HG02642 (cell line): ENCODE data around the gene SLC6A12.

Experiments
- ATAC-seq: cut with Tn5 transposase; IDR thresholded peaks from one replicate; pipeline ENCODE4 v1.9.1; 2021; ENCODE audit warnings: mild to moderate bottlenecking; ENCODE audit not compliant: unreplicated experiment, poor library complexity

Gene SLC6A12

GRCh38 chr12:168763-169525, 45.0 kb downstream of the SLC6A12 start:
- ATAC-seq, result no peak

- ATAC-seq, result no peak
Measured at GRCh38 chr12:167959-168600, 45.9 kb downstream of the SLC6A12 start.

- no peak for ATAC-seq
Measured at GRCh38 chr12:166425-167075, 47.4 kb downstream of the SLC6A12 start.

GRCh38 chr12:165862-166368, 48.0 kb downstream of the SLC6A12 start:
- ATAC-seq, result no peak

- ATAC-seq, result no peak
Measured at GRCh38 chr12:164207-164606, 49.8 kb downstream of the SLC6A12 start.

- no peak for ATAC-seq
Measured at GRCh38 chr12:163406-163986, 50.5 kb downstream of the SLC6A12 start.

- ATAC-seq, result no peak
Measured at GRCh38 chr12:162467-163307, 51.3 kb downstream of the SLC6A12 start.

GRCh38 chr12:161823-162222, 52.1 kb downstream of the SLC6A12 start:
- no peak for ATAC-seq

GRCh38 chr12:160858-161257, 53.1 kb downstream of the SLC6A12 start:
- ATAC-seq, result no peak

GRCh38 chr12:159156-159782, 54.7 kb downstream of the SLC6A12 start:
- ATAC-seq, result no peak

- no peak for ATAC-seq
Measured at GRCh38 chr12:157644-158043, 56.3 kb downstream of the SLC6A12 start.

- ATAC-seq, result no peak
Measured at GRCh38 chr12:156945-157344, 57.0 kb downstream of the SLC6A12 start.

GRCh38 chr12:155646-156045, 58.3 kb downstream of the SLC6A12 start:
- ATAC-seq, result no peak

GRCh38 chr12:155006-155405, 59.0 kb downstream of the SLC6A12 start:
- no peak for ATAC-seq

GRCh38 chr12:154058-154457, 59.9 kb downstream of the SLC6A12 start:
- no peak for ATAC-seq

- peak; percentile 57 for ATAC-seq
Measured at GRCh38 chr12:153080-153746, 60.7 kb downstream of the SLC6A12 start.

GRCh38 chr12:152440-152839, 61.5 kb downstream of the SLC6A12 start:
- no peak for ATAC-seq

GRCh38 chr12:151579-151978, 62.4 kb downstream of the SLC6A12 start:
- ATAC-seq, result no peak
